ENCODE measurements around the gene KLHL17.

The KLHL17 gene

DNA sequence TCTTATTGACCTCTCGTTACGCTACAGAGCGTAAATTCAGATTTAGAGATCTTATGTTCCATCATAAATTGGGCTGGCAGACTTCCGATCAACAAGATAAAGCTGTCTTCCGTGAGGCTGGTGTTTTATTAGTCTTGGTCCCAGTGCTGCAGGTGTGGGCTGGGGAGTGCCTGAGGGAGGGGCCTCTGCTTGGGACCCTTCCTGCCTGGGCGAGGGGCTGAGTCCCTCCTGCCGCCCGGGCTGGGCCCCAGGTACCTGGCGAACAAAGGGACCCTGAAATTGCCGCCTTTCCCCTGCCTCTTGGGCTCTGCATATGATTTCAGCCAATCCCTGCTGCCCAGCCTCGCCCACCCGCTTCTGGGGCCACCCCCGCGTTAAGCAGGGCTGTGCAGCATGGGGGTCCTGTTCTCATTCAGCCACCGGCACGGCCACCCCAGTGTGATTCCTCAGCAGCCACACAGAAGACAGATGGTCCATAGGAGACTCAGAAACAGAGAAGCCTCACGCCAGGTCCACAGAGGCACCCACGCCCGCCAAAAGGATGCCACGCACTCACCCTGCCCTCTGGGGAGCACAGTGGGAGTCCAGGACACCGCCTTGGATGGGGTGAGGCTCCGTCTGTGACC lies 42.8 kb upstream of the KLHL17 start:
- Mint-ChIP-seq H3K4me3 (peak overlapping the region; percentile 58), H3K27me3 (ENCODE audit: low read depth, poor library complexity) (peaks cover 63% of the 10 kb centered on the region), H3K27ac (peak overlapping the region; percentile 85), H3K9me3 (no peaks in the 10 kb centered on the region), H3K36me3 (ENCODE audit: low read depth) (peaks cover 4% of the 10 kb centered on the region), H3K4me1 (peaks cover 84% of the 10 kb centered on the region)
- DNase-seq = peak; percentile 16
- TF ChIP-seq, protein P1, sequence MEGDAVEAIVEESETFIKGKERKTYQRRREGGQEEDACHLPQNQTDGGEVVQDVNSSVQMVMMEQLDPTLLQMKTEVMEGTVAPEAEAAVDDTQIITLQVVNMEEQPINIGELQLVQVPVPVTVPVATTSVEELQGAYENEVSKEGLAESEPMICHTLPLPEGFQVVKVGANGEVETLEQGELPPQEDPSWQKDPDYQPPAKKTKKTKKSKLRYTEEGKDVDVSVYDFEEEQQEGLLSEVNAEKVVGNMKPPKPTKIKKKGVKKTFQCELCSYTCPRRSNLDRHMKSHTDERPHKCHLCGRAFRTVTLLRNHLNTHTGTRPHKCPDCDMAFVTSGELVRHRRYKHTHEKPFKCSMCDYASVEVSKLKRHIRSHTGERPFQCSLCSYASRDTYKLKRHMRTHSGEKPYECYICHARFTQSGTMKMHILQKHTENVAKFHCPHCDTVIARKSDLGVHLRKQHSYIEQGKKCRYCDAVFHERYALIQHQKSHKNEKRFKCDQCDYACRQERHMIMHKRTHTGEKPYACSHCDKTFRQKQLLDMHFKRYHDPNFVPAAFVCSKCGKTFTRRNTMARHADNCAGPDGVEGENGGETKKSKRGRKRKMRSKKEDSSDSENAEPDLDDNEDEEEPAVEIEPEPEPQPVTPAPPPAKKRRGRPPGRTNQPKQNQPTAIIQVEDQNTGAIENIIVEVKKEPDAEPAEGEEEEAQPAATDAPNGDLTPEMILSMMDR (IDR thresholded peaks at IDR 0.05) = no peak

DNA sequence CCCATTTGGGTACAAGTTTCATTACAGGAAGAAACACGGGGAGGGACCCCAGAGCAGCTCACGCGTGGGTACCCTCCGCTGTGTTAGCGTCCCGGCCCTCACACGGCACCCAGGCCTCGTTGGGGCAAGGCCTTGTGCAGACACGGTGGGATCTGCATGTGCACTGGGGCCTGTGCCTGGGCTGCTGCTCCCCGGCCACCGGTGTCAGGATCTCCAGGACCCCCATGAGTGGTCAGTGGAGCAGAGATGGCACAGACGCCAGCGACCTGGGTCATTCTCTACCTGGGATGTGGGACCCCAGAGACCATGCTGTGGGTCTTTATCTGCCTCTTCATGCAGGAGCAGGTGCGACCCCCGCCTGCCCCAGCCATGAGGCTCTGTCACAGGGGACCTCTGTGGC lies 42.0 kb upstream of the KLHL17 start:
- DNase-seq = peak; percentile 9
- peaks cover 4% of the 10 kb centered on the region for H3K36me3 Mint-ChIP-seq (ENCODE audit: low read depth)
- H3K4me1 Mint-ChIP-seq = peaks cover 84% of the 10 kb centered on the region
- TF ChIP-seq, protein P1 (IDR thresholded peaks at IDR 0.05) = no peak
- H3K9me3 Mint-ChIP-seq = no peaks in the 10 kb centered on the region
- H3K4me3 Mint-ChIP-seq = no peak overlapping the region
- H3K27ac Mint-ChIP-seq = no peak overlapping the region
- H3K27me3 Mint-ChIP-seq (ENCODE audit: low read depth, poor library complexity) = peaks cover 65% of the 10 kb centered on the region

DNA sequence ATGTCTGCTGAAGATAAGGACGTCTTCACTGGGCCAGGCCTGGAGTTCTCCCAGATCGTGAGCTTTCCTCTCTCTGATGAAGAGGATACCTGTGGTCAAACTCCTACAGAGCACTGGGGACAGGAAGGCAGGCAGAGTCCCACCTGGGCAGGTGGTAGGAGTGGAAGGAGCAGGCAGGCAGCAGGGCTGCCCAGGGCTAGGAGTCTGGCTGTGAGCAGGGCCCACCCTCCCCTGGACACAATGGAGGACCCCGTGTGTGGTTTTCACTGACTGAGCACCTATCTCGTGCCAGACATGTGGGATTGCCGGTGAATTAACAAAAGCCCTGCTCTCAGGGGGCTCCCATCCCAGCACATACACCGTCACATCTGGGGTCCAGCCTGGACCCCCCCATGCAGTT lies 41.5 kb upstream of the KLHL17 start:
- Mint-ChIP-seq H3K4me3 (peak overlapping the region; percentile 32), H3K27ac (no peak overlapping the region), H3K27me3 (ENCODE audit: low read depth, poor library complexity) (peaks cover 63% of the 10 kb centered on the region), H3K4me1 (peaks cover 84% of the 10 kb centered on the region), H3K36me3 (ENCODE audit: low read depth) (peaks cover 4% of the 10 kb centered on the region), H3K9me3 (no peaks in the 10 kb centered on the region)
- TF ChIP-seq, protein P1 (IDR thresholded peaks at IDR 0.05) = no peak
- DNase-seq = no peak

DNA sequence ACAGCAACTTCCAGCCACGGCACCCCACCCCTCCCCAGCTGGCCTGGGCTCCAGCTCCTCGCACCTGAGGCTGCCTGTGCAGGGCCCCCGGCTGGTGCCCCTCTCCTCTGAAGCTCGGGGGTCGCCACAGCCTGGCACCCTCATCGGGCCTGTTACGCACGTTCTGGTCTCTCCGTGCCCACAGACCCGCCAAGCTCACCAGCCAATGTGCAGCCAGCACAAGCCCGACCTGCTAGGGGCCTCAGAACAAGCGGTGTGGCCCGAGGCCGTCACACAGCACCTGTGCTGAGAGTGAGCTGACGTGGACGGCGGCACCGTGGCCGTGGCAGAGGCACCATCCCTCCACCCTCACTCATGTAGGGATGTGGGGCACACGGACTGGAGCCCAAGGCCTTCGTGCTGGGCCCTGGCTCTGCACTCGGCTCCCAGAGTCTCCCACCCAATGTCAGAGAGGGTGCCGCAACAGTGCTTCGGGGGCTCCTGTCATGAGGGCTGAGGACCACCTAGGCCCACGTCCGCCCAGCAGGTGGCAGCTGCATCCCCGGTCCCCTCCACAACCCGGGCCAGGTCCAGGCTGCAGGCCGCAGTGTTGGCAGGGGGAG lies 41.0 kb upstream of the KLHL17 start:
- no peaks in the 10 kb centered on the region for H3K9me3 Mint-ChIP-seq
- peaks cover 79% of the 10 kb centered on the region for H3K4me1 Mint-ChIP-seq
- H3K27me3 Mint-ChIP-seq (ENCODE audit: low read depth, poor library complexity) = peaks cover 58% of the 10 kb centered on the region
- TF ChIP-seq, protein P1 (IDR thresholded peaks at IDR 0.05) = no peak
- H3K4me3 Mint-ChIP-seq = no peak overlapping the region
- peaks cover 4% of the 10 kb centered on the region for H3K36me3 Mint-ChIP-seq (ENCODE audit: low read depth)
- DNase-seq = peak; percentile 29
- H3K27ac Mint-ChIP-seq = no peak overlapping the region

DNA sequence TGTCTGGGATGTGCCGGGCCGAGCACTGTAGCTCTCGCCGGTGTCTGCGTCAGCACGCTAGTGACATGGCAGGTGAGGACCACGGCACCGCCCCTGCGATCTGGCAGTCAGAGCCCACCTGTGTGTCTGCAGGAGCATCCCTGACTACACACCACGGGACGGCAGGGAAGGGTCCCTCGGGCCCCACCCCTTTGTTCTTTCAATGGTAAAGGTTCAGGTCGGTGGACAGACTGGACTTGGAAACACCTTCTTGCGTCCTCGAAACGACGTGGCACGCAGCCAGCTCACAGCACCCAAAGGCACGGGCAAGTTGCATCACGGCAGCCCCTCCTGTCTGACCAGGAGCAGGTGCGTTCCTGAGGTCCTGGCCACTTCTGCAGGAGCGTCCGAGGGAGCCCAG lies 40.4 kb upstream of the KLHL17 start:
- H3K27me3 Mint-ChIP-seq (ENCODE audit: low read depth, poor library complexity) = peaks cover 52% of the 10 kb centered on the region
- H3K4me3 Mint-ChIP-seq = no peak overlapping the region
- H3K4me1 Mint-ChIP-seq = peaks cover 73% of the 10 kb centered on the region
- no peak overlapping the region for H3K27ac Mint-ChIP-seq
- TF ChIP-seq, protein P1 (IDR thresholded peaks at IDR 0.05) = no peak
- peak; percentile 14 for DNase-seq
- peaks cover 4% of the 10 kb centered on the region for H3K36me3 Mint-ChIP-seq (ENCODE audit: low read depth)
- H3K9me3 Mint-ChIP-seq = no peaks in the 10 kb centered on the region

DNA sequence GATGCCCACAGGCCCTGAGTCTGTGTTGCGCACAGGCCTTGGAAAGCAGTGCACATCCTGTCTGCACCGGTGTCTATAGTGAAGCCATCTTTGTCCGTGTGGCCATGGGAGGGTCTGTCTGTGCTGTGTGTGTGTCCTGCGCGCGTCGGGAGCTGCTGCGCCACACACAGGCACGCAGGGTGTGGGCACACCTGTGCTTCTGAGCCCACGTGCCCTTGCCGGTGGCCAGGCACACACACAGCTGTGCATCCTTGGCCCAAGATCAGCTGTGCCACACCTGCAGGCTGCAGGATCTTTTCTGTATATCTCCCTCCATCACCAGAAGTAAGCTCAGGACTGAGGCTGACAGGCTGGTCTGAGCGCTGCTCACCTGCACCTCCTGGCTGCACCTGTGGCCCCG lies 39.9 kb upstream of the KLHL17 start:
- Mint-ChIP-seq H3K4me1 (peaks cover 68% of the 10 kb centered on the region), H3K36me3 (ENCODE audit: low read depth) (peaks cover 4% of the 10 kb centered on the region), H3K4me3 (no peak overlapping the region), H3K27ac (no peak overlapping the region), H3K27me3 (ENCODE audit: low read depth, poor library complexity) (peaks cover 47% of the 10 kb centered on the region), H3K9me3 (no peaks in the 10 kb centered on the region)
- TF ChIP-seq, protein P1 (IDR thresholded peaks at IDR 0.05) = no peak
- no peak for DNase-seq

Measured in nephron progenitor cell (in vitro differentiated cells).